Pancreas (tissue), 10 donors: Measurements from ENCODE around the gene NLRX1. TPM values are rescaled to one million over a fixed set of nuclear protein-coding genes. Genes with fewer than 3 reads are reported as not detected.
"Not testable (repeated sequence)": the region's sequence is repeated elsewhere in the genome, so short reads cannot be mapped to it uniquely, and the experiment has no call there.

Experiments used
- ATAC-seq, 4 donors: fragments of 200-7000 bp; cut with Tn5 transposase; one replicate each; pipeline versions ENCODE4 v1.8.0 to v1.9.1; 2020; ENCODE audit warnings: mild to moderate bottlenecking in 4 of 4, moderate library complexity in 4 of 4
- DNase-seq, 6 donors: peaks; one replicate each; pipeline ENCODE4 v3.0.0-alpha.2; 2020
- FAIRE-seq: peaks from 2 replicates; lab custom pipeline; 2012; peaks lifted over from hg19 to GRCh38; lab: Jason Lieb, UNC
- H3K27ac ChIP-seq, 4 donors: fragments of 200-600 bp; sonication (generic); 1 replicate in 3 of 4; 2 replicates in 1 of 4; pipeline versions ENCODE4 v1.5.0 to v1.8.0; 2020
- H3K27me3 ChIP-seq, 4 donors: fragments of 200-600 bp; one replicate each; pipeline ENCODE4 v1.8.0; 2021
- H3K36me3 ChIP-seq, 3 donors: fragments of 200-600 bp; sonication (generic) in 1 of 3; one replicate each; pipeline versions ENCODE4 v1.5.0 to v1.8.0; 2020 to 2021
- H3K4me1 ChIP-seq, 3 donors: fragments of 200-600 bp; one replicate each; pipeline ENCODE4 v1.8.0; 2021
- H3K4me3 ChIP-seq, 4 donors: fragments of 200-600 bp; sonication (generic) in 2 of 4; one replicate each; pipeline versions ENCODE4 v1.5.0 to v1.8.0; 2020 to 2021
- H3K9me3 ChIP-seq, 4 donors: fragments of 200-600 bp; one replicate each; pipeline ENCODE4 v1.8.0; 2021
- CTCF ChIP-seq, 4 donors: fragments of 200-600 bp; sonication (generic) in 3 of 4; IDR thresholded peaks; one replicate each; pipeline versions ENCODE4 v1.5.0 to v1.8.0; 2021; ENCODE audit warnings: antibody characterized with exemption in 4 of 4
- WGBS, 2 donors: extraction: QIAGEN DNeasy Blood & Tissue Kit; methylation state at CpG; one replicate each; pipeline ENCODE4 v1.1.7; 2013; 5-methylcytosine and 5-hydroxymethylcytosine counted together
- intact Hi-C, 3 donors: fragments of 100-400 bp; cut with DNase I; formaldehyde crosslinking; loops; one replicate each; pipeline versions ENCODE4 v1.11.1 to v1.14.2; 2022
- polyA plus RNA-seq, 2 donors: library from polyadenylated mRNA; stranded (reverse); fragments of 200-250 nt; gene quantifications; one replicate each; pipeline ENCODE4 v1.2.3, GENCODE V29; 2013
- total RNA-seq, 6 donors: library from RNA; stranded (reverse); fragmentation: NEBNext Ultra II Directional in 4 of 6; extraction: Animal tissue kit (Norgen Biotek cat#: 25700) in 4 of 6; gene quantifications; one replicate each; pipeline versions ENCODE4 v1.2.1 to v1.2.4, GENCODE V29; 2021 to 2023
- donor health status: healthy with polysubstance abuse.
- donor health status: DM: no; HTN: no; CAD: no; lungs with moderate emphysema.
- donor health status: DM: no; HTN: no; CAD: no.
- donor health status: control.
- donor health status: control.
- donor health status: Bipolar disorder and iron deficiency.
- donor health status: DM: yes; HTN: yes; CAD: no.
- donor health status: DM: no; HTN: no; CAD: no.
- donor health status: DM: no; HTN: no; CAD: no.
- donor health status: DM: yes; HTN: yes; CAD: no.

NLRX1 gene
- total and polyA plus RNA-seq, 8 donors: 6.5 to 12.6 (median 7.5) TPM

GRCh38 chr11:119190531-119190930 lies 22.0 kb downstream of the NLRX1 start:
- WGBS, 2 donors: 74% methylated on average over 9 of the region's 9 CpGs
- intact Hi-C loops: no loop called here
- FAIRE-seq: no peak

GRCh38 chr11:119191265-119191664 lies 22.7 kb downstream of the NLRX1 start:
- H3K4me1 ChIP-seq, ATAC-seq, H3K9me3 ChIP-seq, FAIRE-seq, DNase-seq, H3K27ac ChIP-seq, H3K4me3 ChIP-seq, intact Hi-C loops, H3K27me3 ChIP-seq, H3K36me3 ChIP-seq: not testable (repeated sequence)
- 86 to 88% methylated on average over 14 of the region's 14 CpGs for WGBS, 2 donors

More at GRCh38 chr11:119190531-119190930, 22.0 kb downstream of the NLRX1 start:
- H3K27me3 ChIP-seq: no peaks in the 10 kb centered on the region
- no peaks in the 10 kb centered on the region for H3K9me3 ChIP-seq
- no peak for TF ChIP-seq CTCF (IDR thresholded peaks at IDR 0.05)
- no peak overlapping the region for H3K4me3 ChIP-seq
- DNase-seq (no peak), ATAC-seq (no peak)
- no peaks in the 10 kb centered on the region for H3K36me3 ChIP-seq
- no peaks in the 10 kb centered on the region for H3K4me1 ChIP-seq
- no peak overlapping the region for H3K27ac ChIP-seq

- ATAC-seq: no peak
- Histone ChIP-seq H3K9me3 (no peaks in the 10 kb centered on the region), H3K27me3 (no peaks in the 10 kb centered on the region), H3K4me3 (no peak overlapping the region), H3K27ac (no peak overlapping the region), H3K36me3 (no peaks in the 10 kb centered on the region), H3K4me1 (no peaks in the 10 kb centered on the region)
- no peak for TF ChIP-seq CTCF (IDR thresholded peaks at IDR 0.05)
- DNase-seq: no peak
- intact Hi-C loops: no loop called here
- WGBS, 2 donors: 96 to 98% methylated on average over 3 of the region's 3 CpGs
- FAIRE-seq: no peak
Measured at GRCh38 chr11:119192111-119192510, 23.6 kb downstream of the NLRX1 start.

DNA sequence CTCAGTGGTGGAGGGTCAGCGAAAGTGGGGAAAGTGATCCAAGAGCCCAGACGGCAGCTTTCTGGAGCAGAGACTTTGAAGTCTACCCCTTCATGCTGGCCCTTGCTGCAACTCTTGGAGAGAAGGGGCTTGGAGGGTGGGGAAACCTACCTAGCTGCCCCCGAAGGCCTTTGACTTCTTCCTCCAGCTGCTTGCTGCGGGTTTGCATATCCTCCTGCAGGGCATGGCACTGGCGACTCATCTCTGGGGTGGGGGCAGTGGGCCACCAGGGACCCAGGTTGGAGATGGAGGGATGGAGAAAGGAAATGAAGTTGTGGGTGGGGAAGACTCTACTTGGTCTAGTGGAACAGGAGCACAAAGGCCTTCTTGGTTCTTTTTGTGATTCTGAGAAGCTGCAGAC lies 24.5 kb downstream of the NLRX1 start:
- H3K4me3 ChIP-seq: no peak overlapping the region
- no peak overlapping the region for H3K27ac ChIP-seq
- intact Hi-C loops: no loop called here
- 78 to 86% methylated on average over 5 of the region's 5 CpGs for WGBS, 2 donors
- FAIRE-seq: no peak
- no peaks in the 10 kb centered on the region for H3K4me1 ChIP-seq
- H3K9me3 ChIP-seq: no peaks in the 10 kb centered on the region
- no peak for TF ChIP-seq CTCF (IDR thresholded peaks at IDR 0.05)
- H3K27me3 ChIP-seq: no peaks in the 10 kb centered on the region
- H3K36me3 ChIP-seq: no peaks in the 10 kb centered on the region
- DNase-seq: no peak
- no peak for ATAC-seq

DNA sequence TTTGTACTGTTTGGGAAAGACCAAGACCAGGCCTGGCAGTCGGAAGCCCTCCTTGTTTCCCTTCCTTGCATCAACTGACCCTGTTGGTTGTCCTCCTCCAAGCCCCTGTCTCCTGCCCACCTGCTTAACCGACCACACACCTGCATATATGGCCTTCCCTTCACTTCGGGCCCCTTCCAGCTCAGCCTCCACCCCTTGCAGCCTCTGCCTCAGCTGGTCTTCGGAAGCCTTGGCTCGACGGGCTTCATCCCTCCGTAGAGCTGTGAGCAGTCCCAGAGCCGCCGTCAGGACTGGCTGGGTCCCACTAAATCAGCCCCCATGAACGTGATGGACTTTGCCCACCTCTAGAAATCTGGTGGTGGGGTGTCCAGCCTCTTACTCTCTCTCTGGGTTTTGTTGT lies 25.1 kb downstream of the NLRX1 start:
- Histone ChIP-seq H3K4me3 (no peak overlapping the region), H3K27ac (no peak overlapping the region), H3K27me3 (no peaks in the 10 kb centered on the region), H3K36me3 (no peaks in the 10 kb centered on the region), H3K4me1 (no peaks in the 10 kb centered on the region), H3K9me3 (no peaks in the 10 kb centered on the region)
- DNase-seq: no peak
- no peak for FAIRE-seq
- no peak for ATAC-seq
- WGBS, 2 donors: 72 to 82% methylated on average over 10 of the region's 10 CpGs
- intact Hi-C loops: no loop called here
- TF ChIP-seq CTCF (IDR thresholded peaks at IDR 0.05): no peak
